GM12891 (cell line): Measurements from ENCODE around the gene POGLUT3.

Experiments used
- POLR2A ChIP-seq: IDR thresholded peaks from 2 replicates; pipeline ENCODE4 v1.6.1; 2011; ENCODE audit warnings: low read depth, low read length, control low read depth
- POLR2AphosphoS5 ChIP-seq: IDR thresholded peaks from 2 replicates; pipeline ENCODE4 v1.6.1; 2011; ENCODE audit warnings: low read depth, low read length, control low read depth
- POU2F2 ChIP-seq: IDR thresholded peaks from 2 replicates; pipeline ENCODE4 v1.6.1; 2011; ENCODE audit warnings: low read depth, mild to moderate bottlenecking, control low read depth, low read length, moderate library complexity
- TAF1 ChIP-seq: IDR thresholded peaks from 2 replicates; pipeline ENCODE4 v1.6.1; 2011; ENCODE audit warnings: low read depth, low read length, control low read depth

DNA sequence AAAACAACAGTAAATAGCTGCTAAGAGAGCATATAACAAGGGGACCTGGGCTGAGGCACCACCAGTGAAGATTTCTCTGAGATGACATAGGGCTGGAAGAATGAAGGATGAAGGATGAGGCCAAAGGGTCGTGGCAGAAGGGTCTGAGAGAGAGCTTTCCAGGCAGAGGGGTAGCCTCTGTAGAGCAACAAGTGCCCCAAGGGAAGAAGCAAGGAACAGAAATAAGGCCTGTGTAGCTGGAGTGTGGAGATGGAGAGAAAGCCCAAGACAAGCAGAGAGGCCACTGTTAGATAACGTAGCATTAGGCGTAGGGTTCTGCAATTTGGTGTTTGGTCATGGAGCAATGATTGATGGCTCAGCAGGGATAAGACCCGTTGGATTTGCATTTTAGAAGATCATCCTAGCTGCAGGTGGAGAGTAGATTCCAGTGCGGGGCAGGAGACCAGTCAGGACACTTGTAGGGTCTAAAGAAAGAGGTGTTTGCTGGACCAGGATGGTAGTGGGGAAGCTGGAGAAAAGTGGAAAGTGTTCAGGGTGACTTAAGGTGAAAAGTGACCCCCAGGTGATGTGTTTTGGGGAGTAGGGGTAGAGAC, 47.8 kb upstream of the POGLUT3 start:
- TF ChIP-seq POLR2AphosphoS5 = no peak
- no peak for TF ChIP-seq TAF1
- TF ChIP-seq POLR2A = no peak
- TF ChIP-seq POU2F2 = no peak
